NCI-H82 (cell line): Measurements from ENCODE around the gene FAM78B.

ENCODE experiments used
- DNase-seq: peaks from one replicate; lab custom pipeline; 2025; lab: John Stamatoyannopoulos, UW

The FAM78B gene, protein sequence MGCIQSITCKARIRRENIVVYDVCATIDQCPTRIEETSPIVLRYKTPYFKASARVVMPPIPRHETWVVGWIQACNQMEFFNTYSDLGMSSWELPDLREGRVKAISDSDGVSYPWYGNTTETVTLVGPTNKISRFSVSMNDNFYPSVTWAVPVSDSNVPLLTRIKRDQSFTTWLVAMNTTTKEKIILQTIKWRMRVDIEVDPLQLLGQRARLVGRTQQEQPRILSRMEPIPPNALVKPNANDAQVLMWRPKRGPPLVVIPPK

DNA sequence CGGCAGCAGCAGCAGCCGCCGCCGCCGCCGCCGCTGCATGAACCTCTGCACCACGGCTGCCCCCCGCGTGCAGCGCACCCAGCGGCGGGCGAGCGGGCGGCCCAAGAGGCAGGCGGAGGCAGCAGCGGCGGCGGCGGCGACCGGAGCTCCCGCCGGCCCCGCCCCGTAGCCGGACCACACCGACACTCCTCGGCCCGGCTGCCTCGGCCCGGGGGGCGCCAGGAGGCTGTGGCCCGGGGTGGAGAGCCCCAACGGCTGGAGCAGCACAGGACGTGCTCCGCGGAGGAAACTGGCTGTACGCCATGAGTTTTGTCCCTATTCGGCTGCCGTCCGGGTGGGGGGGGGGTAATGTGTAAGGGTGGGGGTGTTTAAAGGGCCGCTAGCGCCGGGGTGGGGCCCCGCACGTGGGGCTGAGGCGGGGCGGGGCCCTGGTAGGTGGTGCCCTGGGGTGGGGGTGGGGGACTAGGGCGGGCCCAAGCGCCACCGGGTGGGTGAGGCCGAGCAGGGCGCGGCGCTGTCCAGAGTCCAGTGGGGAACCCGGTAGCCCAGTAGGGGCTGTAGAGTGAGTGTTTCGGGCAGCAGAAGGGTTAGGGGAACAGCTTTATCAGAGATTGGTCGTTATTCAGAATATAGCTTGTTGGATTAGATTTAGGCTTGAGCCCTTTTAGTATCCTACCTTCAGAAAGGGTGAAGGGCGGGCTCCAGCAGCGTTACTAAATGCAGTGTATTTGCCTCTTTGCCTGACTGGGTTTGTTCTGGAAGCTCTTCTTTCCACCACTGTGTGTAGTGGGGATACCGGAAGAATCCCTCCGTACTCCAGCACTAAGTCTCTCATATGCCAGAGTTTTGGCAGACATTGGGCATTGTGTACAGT, at the start of gene FAM78B:
Gene FAM78B, minus strand, starts transcription at position 304 of the 874 bp plus-strand sequence. CDS start 753 bp downstream, outside the sequence.
- DNase-seq = peak; percentile 96

DNA sequence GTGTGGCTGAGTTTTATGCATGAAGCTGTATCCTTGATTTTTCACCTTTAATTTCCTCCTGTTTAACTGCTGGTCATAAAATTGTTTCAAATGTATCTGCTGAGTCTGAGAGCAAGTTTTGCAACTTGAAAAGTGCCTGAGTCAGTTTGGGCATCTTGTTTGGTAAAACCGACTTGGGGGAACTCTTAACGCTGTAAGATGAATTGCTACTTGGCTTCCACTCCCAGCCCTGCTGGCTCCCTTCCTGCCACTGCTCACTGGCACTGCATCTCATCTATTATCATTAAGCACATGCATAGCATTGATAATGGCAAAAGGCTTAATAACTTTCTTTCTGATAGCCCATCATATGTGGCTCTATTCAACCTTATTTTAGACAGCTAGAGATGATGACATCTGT, 35.7 kb upstream of the FAM78B start:
- no peak for DNase-seq

DNA sequence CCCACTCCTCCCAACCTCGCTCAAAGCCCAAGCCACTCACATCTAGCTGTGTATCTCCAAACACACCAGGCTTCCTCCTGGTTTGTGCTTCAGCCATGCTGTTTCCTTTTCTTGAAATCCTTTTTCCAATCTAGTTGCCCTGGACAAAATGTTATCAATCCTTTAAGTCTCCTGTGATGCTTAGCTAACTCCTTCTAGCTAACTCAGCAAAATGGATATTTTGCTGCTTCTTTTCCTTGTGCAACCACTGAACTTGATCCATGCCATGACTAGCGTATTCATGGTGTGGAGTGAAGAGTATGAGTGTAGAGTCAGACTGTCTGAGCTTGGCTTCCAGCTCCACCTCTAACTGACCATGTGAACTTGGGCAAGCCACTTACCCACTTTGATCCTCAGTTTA, 33.9 kb upstream of the FAM78B start:
- DNase-seq = no peak

DNA sequence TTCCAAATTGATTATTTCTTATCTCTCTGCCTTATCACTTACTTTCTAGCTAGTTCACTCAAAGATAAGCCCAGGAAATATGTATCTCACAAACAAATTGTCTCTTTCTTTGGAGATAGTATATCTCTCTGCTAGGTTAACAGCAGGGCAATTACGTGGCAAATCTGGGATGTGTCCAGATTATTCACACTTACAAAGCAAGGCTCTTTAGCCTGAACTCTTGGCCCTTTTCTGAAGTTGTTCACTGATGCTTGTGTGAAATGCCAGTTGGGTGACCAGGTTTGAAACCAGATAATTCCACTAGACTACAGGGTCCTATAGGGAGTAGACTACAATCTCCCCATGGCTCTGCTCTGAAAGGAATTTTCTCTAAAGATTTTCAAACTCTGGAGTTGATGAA, 30.8 kb upstream of the FAM78B start:
- DNase-seq = no peak

DNA sequence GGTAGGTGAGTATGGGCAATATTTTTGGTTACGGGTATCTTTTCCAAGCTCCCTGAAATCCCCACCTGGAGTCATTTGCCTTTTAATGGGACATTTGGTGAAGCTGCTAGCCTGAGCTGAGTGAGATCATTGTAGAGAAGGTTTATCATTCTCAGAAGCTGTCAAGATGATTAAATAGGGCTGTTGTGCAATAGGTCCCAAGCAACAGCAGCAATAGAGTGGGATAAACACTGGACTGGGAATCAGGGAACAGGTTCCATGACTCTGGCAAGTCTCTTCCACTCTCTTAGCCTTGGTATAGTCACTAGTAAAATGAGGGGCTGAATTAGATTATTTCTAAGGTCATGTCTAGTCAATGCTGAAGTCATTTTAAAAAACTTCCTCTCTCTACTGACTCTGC, 30.3 kb upstream of the FAM78B start:
- DNase-seq = peak; percentile 9

DNA sequence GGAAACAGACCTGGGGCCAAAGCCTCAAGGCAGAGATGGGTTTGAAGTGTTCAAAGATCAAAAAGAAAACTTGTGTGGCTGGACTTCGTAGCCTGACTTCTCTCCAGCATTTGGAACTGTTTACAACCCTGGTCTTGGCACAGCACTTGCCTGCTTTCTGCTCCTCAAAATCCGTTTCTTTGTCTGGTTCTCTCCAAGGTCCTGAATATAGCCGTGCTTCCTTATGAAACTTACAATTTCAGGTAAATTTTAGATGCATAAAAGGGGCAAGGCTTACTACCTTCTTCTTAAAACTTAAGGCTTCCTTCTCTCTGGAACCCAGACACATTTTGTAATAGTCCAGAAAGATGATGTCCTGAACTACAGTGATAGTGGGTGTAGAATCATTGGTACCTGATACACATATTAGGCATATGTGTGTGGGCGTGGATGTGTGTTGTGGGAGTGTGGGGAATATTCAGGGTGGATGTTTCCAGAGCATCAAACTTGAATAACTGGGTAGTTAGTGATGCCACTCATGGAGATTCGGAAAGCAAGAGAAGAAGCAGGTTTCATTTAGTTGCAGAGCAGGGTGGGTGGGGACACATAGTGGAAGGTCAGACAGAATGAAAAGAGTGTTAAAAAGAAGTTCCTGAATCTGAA, 26.4 kb upstream of the FAM78B start:
- no peak for DNase-seq

DNA sequence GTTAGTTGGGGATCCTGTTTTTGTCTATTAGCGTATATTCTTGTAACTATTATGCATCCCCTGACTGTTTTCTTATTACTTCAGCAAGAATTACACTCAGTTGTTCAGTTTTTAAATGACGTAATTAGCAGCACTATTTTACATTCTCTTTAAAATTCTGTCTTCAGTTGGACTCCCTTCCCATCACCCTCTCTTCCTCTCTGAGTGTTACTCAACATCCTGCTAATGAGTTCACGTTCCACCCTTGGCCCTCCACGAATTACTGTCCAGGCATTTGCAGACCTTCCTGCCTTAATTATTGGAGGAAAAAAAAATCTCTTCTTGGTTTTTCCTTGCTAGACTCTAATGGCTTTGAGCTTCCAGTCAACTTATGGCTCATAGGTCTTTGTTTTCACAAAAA, 23.6 kb upstream of the FAM78B start:
- DNase-seq = no peak

DNA sequence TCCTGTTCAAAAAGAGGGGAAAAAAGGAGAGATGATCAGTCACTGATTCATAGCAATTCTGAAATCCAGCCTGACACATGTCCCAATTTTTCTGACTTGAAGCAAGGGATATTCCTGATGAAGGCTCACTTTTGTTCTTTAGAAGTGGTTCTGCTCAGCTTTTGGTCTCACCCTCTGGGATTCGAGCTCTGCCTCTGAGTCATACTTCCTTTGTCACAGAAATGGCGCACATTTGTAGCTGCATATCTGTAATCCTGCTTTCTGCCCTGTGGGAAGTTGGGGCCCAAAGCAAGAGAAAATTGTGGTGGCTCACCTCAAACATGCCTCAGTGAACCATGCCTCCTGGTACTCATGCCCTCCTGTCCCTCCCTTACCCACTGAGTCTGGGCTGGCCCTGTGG, 22.3 kb upstream of the FAM78B start:
- no peak for DNase-seq

DNA sequence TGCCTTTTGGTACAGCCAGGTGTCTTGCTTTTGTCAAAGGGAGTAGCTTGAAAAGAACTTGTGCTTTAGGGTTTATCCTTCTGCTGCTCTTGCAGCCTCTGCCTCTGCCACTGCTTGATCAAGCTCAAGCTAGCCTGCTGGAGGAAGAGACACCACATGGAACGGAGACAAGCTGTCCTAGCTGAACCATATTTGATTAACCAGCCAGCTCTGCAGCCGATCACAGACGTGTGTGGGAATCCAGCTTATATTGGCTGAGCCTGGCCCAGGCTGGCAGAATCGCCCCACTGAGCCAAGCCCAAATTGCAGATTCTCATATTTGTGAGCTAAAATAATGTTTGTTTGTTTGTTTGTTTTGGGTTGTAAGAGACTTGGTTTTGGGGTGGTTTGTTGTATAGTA, 18.7 kb upstream of the FAM78B start:
- peak; percentile 16 for DNase-seq

DNA sequence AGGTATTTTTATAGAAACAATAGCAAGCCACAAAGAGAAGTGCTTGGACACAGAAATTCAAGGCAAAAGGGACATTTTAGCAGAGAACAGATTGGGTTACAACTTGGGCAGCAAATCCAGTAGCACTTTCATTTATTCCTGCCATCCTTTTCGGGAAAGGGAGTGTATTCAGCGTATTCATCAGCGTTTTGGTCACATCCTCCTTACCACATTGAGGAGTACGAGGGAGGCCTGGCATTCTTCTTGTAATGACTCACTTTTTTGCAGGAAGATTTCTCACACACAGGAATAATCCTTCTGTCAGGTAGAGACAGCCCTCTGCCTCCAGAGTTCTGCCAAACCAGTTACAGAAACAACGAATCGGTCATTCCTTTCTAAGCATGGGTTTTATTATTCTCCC, 18.1 kb upstream of the FAM78B start:
- DNase-seq = no peak

DNA sequence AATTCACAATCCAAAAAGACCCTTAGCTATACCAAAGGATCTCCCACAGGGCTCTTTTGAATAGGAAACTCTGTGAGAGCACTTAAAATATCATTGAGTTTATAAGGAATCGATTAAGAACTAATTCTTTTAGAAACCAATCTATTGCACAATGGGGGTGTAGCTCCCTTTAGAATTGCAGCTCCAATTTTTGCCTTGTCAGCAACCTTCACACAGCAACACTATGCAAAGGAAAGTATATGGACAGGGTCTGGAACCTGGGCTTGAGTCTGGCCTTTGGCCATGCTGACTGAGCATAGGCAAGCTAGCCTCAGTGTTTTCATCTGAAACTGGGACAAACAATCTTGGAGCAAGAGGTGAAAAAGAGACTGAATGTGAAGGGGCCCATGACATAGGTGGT, 17.2 kb upstream of the FAM78B start:
- DNase-seq = no peak

DNA sequence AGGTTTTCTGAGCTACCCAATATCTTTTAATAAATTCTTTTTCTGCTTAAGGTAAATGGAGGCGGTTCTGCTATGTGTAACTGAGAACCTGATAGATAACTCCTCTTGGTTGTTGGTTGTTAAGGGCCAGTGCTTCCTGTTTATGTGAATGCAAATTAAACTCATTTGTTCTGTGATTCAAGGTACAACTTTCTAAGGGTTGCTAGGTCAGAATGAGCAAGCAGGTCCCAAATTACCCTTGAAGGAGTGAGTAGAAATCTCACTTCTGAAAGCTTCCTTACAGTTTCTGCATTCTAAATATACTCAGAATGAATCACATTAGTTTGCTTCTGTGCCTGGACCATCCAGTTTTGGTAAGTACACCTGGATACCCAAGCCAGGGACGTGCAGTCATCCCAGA, 15.5 kb upstream of the FAM78B start:
- no peak for DNase-seq

DNA sequence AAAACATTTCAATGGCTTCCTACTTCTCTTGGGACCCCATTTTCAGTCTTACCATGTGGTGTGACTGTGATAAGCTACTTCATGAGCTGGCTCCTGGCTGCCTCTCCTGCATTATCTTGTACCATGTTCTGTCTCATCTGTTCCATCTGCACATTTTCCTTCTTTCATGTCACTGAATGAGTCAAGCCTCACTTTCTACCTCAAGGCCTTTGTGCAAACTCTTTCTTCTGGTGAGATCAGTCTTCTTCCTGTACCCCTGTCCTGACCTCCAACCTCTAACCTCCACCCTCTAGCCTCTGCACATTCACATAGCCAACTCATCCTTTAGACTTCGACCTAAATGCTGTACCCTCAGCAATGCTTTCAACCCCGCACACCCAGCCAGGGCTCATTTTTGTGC, 9.6 kb upstream of the FAM78B start:
- no peak for DNase-seq

DNA sequence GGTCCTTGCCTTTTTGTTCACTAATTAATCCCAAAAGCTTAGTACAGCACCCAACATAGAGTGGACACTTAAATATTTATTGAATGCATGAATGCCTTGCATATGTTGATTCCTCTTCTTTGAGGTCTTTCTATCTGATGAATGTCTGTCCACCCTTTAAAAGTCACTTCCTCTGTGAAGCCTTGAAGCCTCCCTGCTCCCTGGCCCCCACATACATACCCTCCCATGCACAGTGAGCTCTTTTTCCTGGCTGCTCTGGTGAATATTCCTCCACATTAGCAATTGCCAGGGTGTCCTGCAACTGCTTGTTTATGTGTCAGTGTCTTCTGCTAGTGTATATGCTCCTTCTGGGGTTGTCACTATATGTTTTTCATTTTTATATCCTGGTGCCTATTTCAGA, 8.2 kb upstream of the FAM78B start:
- no peak for DNase-seq

DNA sequence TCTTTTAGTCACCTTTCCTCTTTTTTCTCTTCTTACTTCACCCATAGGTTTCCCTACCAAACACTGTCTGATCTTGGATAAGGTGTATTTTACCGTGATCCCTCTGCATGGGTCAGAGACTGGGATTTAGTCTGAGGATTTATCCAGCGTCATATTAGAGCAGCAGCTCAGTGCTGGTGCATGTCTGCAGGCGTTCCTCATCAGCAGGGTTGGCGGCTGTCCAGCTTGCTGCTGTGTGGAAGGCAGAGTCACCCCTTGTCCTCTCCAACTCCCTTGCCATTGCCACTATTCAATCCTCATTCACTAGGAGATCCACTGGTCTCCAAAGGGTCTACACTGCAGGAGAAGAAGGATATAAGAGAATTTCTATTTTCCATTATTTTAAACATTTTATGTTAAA, 7.3 kb upstream of the FAM78B start:
- peak; percentile 79 for DNase-seq

DNA sequence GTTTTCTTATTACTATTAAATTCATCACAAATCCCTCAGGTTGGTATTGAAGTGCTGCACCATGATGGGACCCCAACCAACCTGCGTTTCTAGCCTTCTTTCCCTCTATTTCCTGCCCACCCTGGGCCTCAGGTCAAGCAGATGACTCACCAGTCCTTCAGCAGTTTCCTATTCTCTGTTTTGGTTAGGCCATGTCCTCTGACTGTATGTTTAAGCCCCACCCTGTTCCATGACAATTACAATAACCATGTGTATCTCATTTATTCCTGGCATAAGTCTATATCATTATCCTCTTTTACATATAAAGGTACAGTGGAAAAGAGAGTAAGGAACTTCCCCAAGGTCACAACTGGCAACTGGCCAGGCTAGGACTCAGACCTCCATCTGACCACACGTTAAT, 5.3 kb upstream of the FAM78B start:
- DNase-seq = no peak

DNA sequence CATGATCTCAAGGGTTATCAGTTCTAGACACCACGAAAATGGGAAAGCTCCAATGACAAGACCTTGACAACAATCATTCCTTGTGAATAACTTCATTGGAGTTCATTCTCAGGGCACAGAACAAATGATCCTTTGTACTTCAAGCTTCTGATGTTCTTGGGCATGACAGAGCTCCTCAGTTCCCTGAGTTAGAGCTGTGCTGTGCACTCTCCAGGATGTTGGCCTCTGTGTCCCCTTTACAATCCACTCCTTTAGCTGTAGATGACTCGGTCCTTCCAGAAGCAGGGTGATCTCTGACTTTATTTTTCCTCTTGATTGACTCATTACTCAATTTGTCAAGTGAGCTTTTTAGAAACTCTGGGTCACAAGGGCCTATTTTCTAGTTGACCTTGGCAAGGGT, 3.9 kb upstream of the FAM78B start:
- DNase-seq = no peak

DNA sequence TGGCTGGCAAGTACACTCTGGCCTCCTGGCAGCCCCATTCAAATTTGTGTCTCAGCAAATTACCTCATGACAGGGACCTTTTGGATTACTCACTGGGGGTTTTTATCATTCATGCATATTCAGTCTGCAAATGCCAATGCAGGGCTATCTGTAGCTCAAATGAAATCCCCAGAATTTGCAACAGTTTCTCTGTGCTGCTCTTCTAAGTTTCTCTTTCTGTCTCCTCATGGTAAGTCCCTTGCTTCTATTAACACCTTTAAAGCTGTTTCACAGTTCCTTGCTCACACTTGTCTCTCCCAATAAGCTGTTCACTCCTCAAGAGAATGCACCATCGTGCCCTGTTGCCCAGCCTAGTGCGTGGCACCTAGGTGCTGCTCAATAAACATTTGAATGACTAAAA, 3.3 kb upstream of the FAM78B start:
- no peak for DNase-seq

DNA sequence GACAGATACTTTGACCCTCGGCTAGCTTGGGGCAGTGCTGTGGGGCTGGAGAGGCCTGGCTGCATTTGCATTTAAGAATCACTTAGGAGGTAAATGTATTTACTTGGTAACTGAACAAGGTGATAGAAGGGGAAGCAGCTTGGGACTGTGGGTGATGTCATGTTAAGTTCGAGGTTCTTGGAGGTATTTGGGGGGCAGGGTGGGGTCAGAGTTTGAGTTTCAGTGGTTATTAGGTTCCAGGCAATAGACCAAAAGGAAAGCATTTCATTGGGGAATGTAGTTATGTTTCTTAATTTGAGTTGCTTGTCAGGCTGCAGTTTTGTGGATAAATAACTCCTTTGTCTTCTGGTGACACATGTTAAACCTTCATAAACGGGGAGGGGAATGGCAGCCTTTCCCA, 2.4 kb upstream of the FAM78B start:
- DNase-seq = no peak

DNA sequence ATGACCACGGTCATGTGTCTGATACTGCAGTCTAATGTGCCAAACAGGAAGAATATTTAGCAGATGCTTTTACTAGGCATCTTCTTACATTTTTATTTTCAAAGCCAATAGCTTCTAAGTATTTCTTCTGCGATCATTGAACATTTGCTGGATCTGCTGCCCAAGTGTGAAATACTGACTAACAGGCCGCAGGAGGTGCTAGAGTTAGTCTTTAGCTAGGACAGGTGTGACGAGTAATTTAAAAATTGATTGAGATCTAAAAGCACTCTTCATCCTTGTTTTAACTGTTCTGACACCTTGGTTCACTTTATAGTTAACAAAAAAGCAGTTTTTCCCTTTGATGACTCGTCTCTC, 748 bp upstream of the FAM78B start:
- peak; percentile 46 for DNase-seq

DNA sequence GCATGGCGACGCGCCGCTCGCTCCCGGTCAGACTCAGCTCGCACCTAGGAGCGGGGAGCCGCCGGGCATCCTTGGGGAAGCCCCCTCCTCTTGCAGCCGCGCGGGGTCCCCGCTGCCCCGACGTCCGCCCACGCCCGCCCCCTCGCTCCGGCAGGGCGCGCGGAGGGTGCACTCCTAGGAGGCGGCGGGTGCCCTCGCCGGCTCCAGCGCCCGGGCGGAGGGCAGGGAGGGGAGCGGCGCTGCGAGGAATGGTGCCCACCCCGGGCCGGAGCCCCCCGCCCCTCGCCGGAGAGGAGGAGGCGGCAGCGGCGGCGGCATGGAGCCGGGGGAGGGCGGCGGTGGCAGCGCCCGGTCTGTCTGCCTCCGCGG, 488 bp downstream of the FAM78B start:
- DNase-seq = no peak

DNA sequence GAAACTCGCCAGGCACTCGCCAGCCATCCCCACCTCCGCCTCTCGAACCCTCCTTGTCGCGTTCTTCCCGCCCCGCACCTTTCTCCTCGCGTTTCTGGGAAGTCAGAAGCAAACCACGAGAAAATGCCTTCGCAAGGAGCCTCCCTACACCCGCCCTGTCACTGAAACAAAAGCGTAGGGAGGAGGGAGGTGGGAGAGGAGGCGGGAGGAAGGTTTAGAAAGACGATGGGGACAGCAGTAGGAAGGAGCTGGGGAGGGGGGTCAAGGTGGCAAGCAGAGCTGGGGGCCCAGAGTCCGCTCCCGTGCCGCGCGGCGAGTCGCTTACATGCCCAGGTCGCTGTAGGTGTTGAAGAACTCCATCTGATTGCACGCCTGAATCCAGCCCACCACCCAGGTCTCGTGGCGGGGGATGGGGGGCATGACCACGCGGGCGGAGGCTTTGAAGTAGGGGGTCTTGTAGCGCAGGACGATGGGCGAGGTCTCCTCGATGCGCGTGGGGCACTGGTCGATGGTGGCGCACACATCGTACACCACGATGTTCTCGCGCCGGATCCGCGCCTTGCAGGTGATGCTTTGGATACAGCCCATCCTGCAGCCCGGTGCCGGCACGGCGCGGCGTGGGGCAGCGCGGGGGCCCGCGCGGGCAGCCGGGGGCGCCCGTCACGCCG, 1.0 kb downstream of the FAM78B start:
- DNase-seq = peak; percentile 74
